GM21526 (cell line): Measurements from ENCODE around the gene PPP2R2B.
A peak's percentile ranks its signal among the peaks of the same experiment; 100 is the strongest.
"Not testable (repeated sequence)": the region's sequence is repeated elsewhere in the genome, so short reads cannot be mapped to it uniquely, and the experiment has no call there.

ENCODE experiments used
- ATAC-seq: cut with Tn5 transposase; IDR thresholded peaks from one replicate; pipeline ENCODE4 v1.9.1; 2021; ENCODE audit warnings: moderate library complexity; ENCODE audit not compliant: unreplicated experiment, low FRiP score

PPP2R2B gene

GRCh38 chr5:146751781-146752401, 126.7 kb downstream of the PPP2R2B start:
- ATAC-seq, result peak; percentile 99

GRCh38 chr5:146751054-146751453, 127.5 kb downstream of the PPP2R2B start:
- no peak for ATAC-seq

- no peak for ATAC-seq
Measured at GRCh38 chr5:146748533-146748932, 130.0 kb downstream of the PPP2R2B start.

- ATAC-seq, result no peak
Measured at GRCh38 chr5:146745931-146746577, 132.5 kb downstream of the PPP2R2B start.

GRCh38 chr5:146744068-146744745, 134.3 kb downstream of the PPP2R2B start:
- ATAC-seq, result no peak

- ATAC-seq, result no peak
Measured at GRCh38 chr5:146734936-146735577, 143.5 kb downstream of the PPP2R2B start.

GRCh38 chr5:146732962-146733361, 145.6 kb downstream of the PPP2R2B start:
- ATAC-seq, result no peak

- ATAC-seq, result no peak
Measured at GRCh38 chr5:146731909-146732659, 146.5 kb downstream of the PPP2R2B start.

- not testable (repeated sequence) for ATAC-seq
Measured at GRCh38 chr5:146728746-146729145, 149.8 kb downstream of the PPP2R2B start.

GRCh38 chr5:146726891-146727290, 151.7 kb downstream of the PPP2R2B start:
- no peak for ATAC-seq

GRCh38 chr5:146726020-146726419, 152.5 kb downstream of the PPP2R2B start:
- no peak for ATAC-seq

- no peak for ATAC-seq
Measured at GRCh38 chr5:146725025-146725424, 153.5 kb downstream of the PPP2R2B start.

GRCh38 chr5:146722361-146722779, 156.2 kb downstream of the PPP2R2B start:
- no peak for ATAC-seq

GRCh38 chr5:146721073-146721815, 157.3 kb downstream of the PPP2R2B start:
- no peak for ATAC-seq

- ATAC-seq, result no peak
Measured at GRCh38 chr5:146720107-146720506, 158.4 kb downstream of the PPP2R2B start.

- ATAC-seq, result no peak
Measured at GRCh38 chr5:146719179-146719578, 159.4 kb downstream of the PPP2R2B start.

GRCh38 chr5:146718609-146719008, 159.9 kb downstream of the PPP2R2B start:
- ATAC-seq, result no peak

- ATAC-seq, result no peak
Measured at GRCh38 chr5:146717951-146718350, 160.6 kb downstream of the PPP2R2B start.

GRCh38 chr5:146716636-146717035, 161.9 kb downstream of the PPP2R2B start:
- no peak for ATAC-seq

GRCh38 chr5:146710348-146710747, 168.2 kb downstream of the PPP2R2B start:
- ATAC-seq, result no peak
